Measurements from ENCODE around the gene VTI1B. TPM values are rescaled to one million over a fixed set of nuclear protein-coding genes. Genes with fewer than 3 reads are reported as not detected.
A peak's percentile ranks its signal among the peaks of the same experiment; 100 is the strongest.

VTI1B gene
- total and polyA plus RNA-seq, 5 donors from 2014 or later, result 46.0 to 90.0 (median 74.8) TPM

- H3K27ac ChIP-seq (ENCODE audit: insufficient read depth, low read length, poor library complexity, severe bottlenecking), result peak within 1 kb of the TSS; percentile 78
- ATAC-seq (ENCODE audit: low read depth in 2 of 2), result peak; percentile 96 to 97
- peaks cover 4 to 30% (median 26%) of the 10 kb centered on the region in 4 donors for H3K4me1 Mint-ChIP-seq
- H3K36me3 Mint-ChIP-seq, result peaks cover 21% of the 10 kb centered on the region
- peak within 1 kb of the TSS; percentile 96 for H3K4me3 ChIP-seq (ENCODE audit: low read depth, low read length)
- peaks cover 11% of the 10 kb centered on the region for H3K4me1 ChIP-seq (ENCODE audit: control insufficient read depth, insufficient read depth, low read length, poor library complexity, severe bottlenecking)
- H3K27me3 ChIP-seq (ENCODE audit: control insufficient read depth, insufficient read depth, low read length), result no peaks in the 10 kb centered on the region
- no peaks in the 10 kb centered on the region for H3K9me3 ChIP-seq (ENCODE audit: control insufficient read depth in 2 of 2, low read length in 2 of 2)
- no peaks in the 10 kb centered on the region for H3K9me3 Mint-ChIP-seq
- DNase-seq, result peak; percentile 77 to 92 (median 84)
- peaks cover 6% of the 10 kb centered on the region for H3K27me3 Mint-ChIP-seq
- H3K4me3 Mint-ChIP-seq, result peak within 1 kb of the TSS; percentile 86 to 93 (median 92)
- H3K27ac Mint-ChIP-seq, result peak within 1 kb of the TSS; percentile 45 to 90 (median 81)
- H3K36me3 ChIP-seq (ENCODE audit: control insufficient read depth, insufficient read depth, low read length), result peaks cover 19% of the 10 kb centered on the region
Observed at GRCh38 chr14:67695394-67695949, 21.0 kb upstream of the VTI1B start, which contains the start of gene RDH11. Gene RDH11 (minus strand): TSS chr14:67695764. CDS start chr14:67695703, 61 bp downstream.

GRCh38 chr14:67694791-67695393 is 20.5 kb upstream of the VTI1B start:
- H3K4me1 ChIP-seq (ENCODE audit: control insufficient read depth, insufficient read depth, low read length, poor library complexity, severe bottlenecking), result peaks cover 11% of the 10 kb centered on the region
- peak overlapping the region; percentile 96 for H3K4me3 ChIP-seq (ENCODE audit: low read depth, low read length)
- H3K27ac ChIP-seq (ENCODE audit: insufficient read depth, low read length, poor library complexity, severe bottlenecking), result peak overlapping the region; percentile 78
- peaks cover 25% of the 10 kb centered on the region for H3K36me3 ChIP-seq (ENCODE audit: control insufficient read depth, insufficient read depth, low read length)
- DNase-seq, result peak; percentile 42 to 88 (median 57)
- H3K9me3 ChIP-seq (ENCODE audit: control insufficient read depth in 2 of 2, low read length in 2 of 2), result no peaks in the 10 kb centered on the region
- Mint-ChIP-seq H3K4me1 (peaks cover 4 to 30% (median 28%) of the 10 kb centered on the region in 4 donors), H3K27me3 (peaks cover 6% of the 10 kb centered on the region), H3K4me3 (peak overlapping the region; percentile 86 to 93 (median 92)), H3K27ac (peak overlapping the region; percentile 45 to 90 (median 80)), H3K9me3 (no peaks in the 10 kb centered on the region), H3K36me3 (peaks cover 26% of the 10 kb centered on the region)
- peak; percentile 63 for ATAC-seq (ENCODE audit: low read depth in 2 of 2)
- no peaks in the 10 kb centered on the region for H3K27me3 ChIP-seq (ENCODE audit: control insufficient read depth, insufficient read depth, low read length)

- no peak overlapping the region for H3K27ac ChIP-seq (ENCODE audit: insufficient read depth, low read length, poor library complexity, severe bottlenecking)
- Mint-ChIP-seq H3K36me3 (peaks cover 55% of the 10 kb centered on the region), H3K27ac (no peak overlapping the region), H3K27me3 (no peaks in the 10 kb centered on the region), H3K4me3 (no peak overlapping the region), H3K9me3 (no peaks in the 10 kb centered on the region), H3K4me1 (peaks cover 4 to 37% (median 23%) of the 10 kb centered on the region in 4 donors)
- H3K36me3 ChIP-seq (ENCODE audit: control insufficient read depth, insufficient read depth, low read length), result peaks cover 57% of the 10 kb centered on the region
- ATAC-seq (ENCODE audit: low read depth in 2 of 2) (no peak), DNase-seq (no peak)
- H3K27me3 ChIP-seq (ENCODE audit: control insufficient read depth, insufficient read depth, low read length), result no peaks in the 10 kb centered on the region
- no peaks in the 10 kb centered on the region for H3K9me3 ChIP-seq (ENCODE audit: control insufficient read depth in 2 of 2, low read length in 2 of 2)
- H3K4me1 ChIP-seq (ENCODE audit: control insufficient read depth, insufficient read depth, low read length, poor library complexity, severe bottlenecking), result peaks cover 11% of the 10 kb centered on the region
- no peak overlapping the region for H3K4me3 ChIP-seq (ENCODE audit: low read depth, low read length)
Observed at GRCh38 chr14:67690011-67690410, 15.6 kb upstream of the VTI1B start.

- Mint-ChIP-seq H3K4me3 (no peak overlapping the region), H3K4me1 (peaks cover 23 to 37% (median 26%) of the 10 kb centered on the region in 4 donors), H3K27ac (peak overlapping the region in 2 of 3 donors; percentile 0 to 4), H3K9me3 (no peaks in the 10 kb centered on the region), H3K36me3 (peaks cover 48% of the 10 kb centered on the region), H3K27me3 (no peaks in the 10 kb centered on the region)
- H3K27me3 ChIP-seq (ENCODE audit: control insufficient read depth, insufficient read depth, low read length), result no peaks in the 10 kb centered on the region
- no peaks in the 10 kb centered on the region for H3K9me3 ChIP-seq (ENCODE audit: control insufficient read depth in 2 of 2, low read length in 2 of 2)
- ATAC-seq (ENCODE audit: low read depth in 2 of 2), result no peak
- H3K27ac ChIP-seq (ENCODE audit: insufficient read depth, low read length, poor library complexity, severe bottlenecking), result no peak overlapping the region
- no peak overlapping the region for H3K4me3 ChIP-seq (ENCODE audit: low read depth, low read length)
- peaks cover 13% of the 10 kb centered on the region for H3K4me1 ChIP-seq (ENCODE audit: control insufficient read depth, insufficient read depth, low read length, poor library complexity, severe bottlenecking)
- no peak for DNase-seq
- peaks cover 42% of the 10 kb centered on the region for H3K36me3 ChIP-seq (ENCODE audit: control insufficient read depth, insufficient read depth, low read length)
Observed at GRCh38 chr14:67683842-67684241, 9.4 kb upstream of the VTI1B start.

- H3K4me3 ChIP-seq (ENCODE audit: low read depth, low read length), result no peak overlapping the region
- peaks cover 17% of the 10 kb centered on the region for H3K4me1 ChIP-seq (ENCODE audit: control insufficient read depth, insufficient read depth, low read length, poor library complexity, severe bottlenecking)
- peaks cover 38% of the 10 kb centered on the region for H3K36me3 ChIP-seq (ENCODE audit: control insufficient read depth, insufficient read depth, low read length)
- ATAC-seq (ENCODE audit: low read depth in 2 of 2) (no peak), DNase-seq (no peak)
- H3K27ac ChIP-seq (ENCODE audit: insufficient read depth, low read length, poor library complexity, severe bottlenecking), result peak overlapping the region; percentile 36
- Mint-ChIP-seq H3K4me3 (peak overlapping the region in 1 of 4 donors; percentile 43), H3K9me3 (no peaks in the 10 kb centered on the region), H3K36me3 (peaks cover 31% of the 10 kb centered on the region), H3K4me1 (peaks cover 27 to 52% (median 37%) of the 10 kb centered on the region in 4 donors), H3K27ac (peak overlapping the region in 2 of 3 donors; percentile 16 to 68), H3K27me3 (no peaks in the 10 kb centered on the region)
- H3K9me3 ChIP-seq (ENCODE audit: control insufficient read depth in 2 of 2, low read length in 2 of 2), result no peaks in the 10 kb centered on the region
- H3K27me3 ChIP-seq (ENCODE audit: control insufficient read depth, insufficient read depth, low read length), result no peaks in the 10 kb centered on the region
Observed at GRCh38 chr14:67680941-67681340, 6.5 kb upstream of the VTI1B start.

- Mint-ChIP-seq H3K9me3 (no peaks in the 10 kb centered on the region), H3K36me3 (peaks cover 28% of the 10 kb centered on the region), H3K4me3 (peak overlapping the region in 1 of 4 donors; percentile 43), H3K27ac (peak overlapping the region in 2 of 3 donors; percentile 16 to 68), H3K4me1 (peaks cover 27 to 52% (median 37%) of the 10 kb centered on the region in 4 donors), H3K27me3 (no peaks in the 10 kb centered on the region)
- ATAC-seq (ENCODE audit: low read depth in 2 of 2), result peak; percentile 91 to 93
- Histone ChIP-seq H3K36me3 (ENCODE audit: control insufficient read depth, insufficient read depth, low read length) (peaks cover 33% of the 10 kb centered on the region), H3K4me3 (ENCODE audit: low read depth, low read length) (no peak overlapping the region), H3K9me3 (ENCODE audit: control insufficient read depth in 2 of 2, low read length in 2 of 2) (no peaks in the 10 kb centered on the region), H3K27ac (ENCODE audit: insufficient read depth, low read length, poor library complexity, severe bottlenecking) (peak overlapping the region; percentile 48), H3K27me3 (ENCODE audit: control insufficient read depth, insufficient read depth, low read length) (no peaks in the 10 kb centered on the region), H3K4me1 (ENCODE audit: control insufficient read depth, insufficient read depth, low read length, poor library complexity, severe bottlenecking) (peaks cover 21% of the 10 kb centered on the region)
- DNase-seq, result peak in 2 of 3 donors; percentile 37 to 90
Observed at GRCh38 chr14:67680121-67680602, 5.7 kb upstream of the VTI1B start.

- no peaks in the 10 kb centered on the region for H3K9me3 ChIP-seq (ENCODE audit: control insufficient read depth in 2 of 2, low read length in 2 of 2)
- Mint-ChIP-seq H3K27me3 (no peaks in the 10 kb centered on the region), H3K36me3 (peaks cover 20% of the 10 kb centered on the region), H3K4me3 (no peak overlapping the region), H3K27ac (no peak overlapping the region), H3K9me3 (peaks cover 0 to 2% (median 0%) of the 10 kb centered on the region in 7 donors), H3K4me1 (peaks cover 23 to 48% (median 34%) of the 10 kb centered on the region in 4 donors)
- no peak overlapping the region for H3K4me3 ChIP-seq (ENCODE audit: low read depth, low read length)
- H3K27me3 ChIP-seq (ENCODE audit: control insufficient read depth, insufficient read depth, low read length), result no peaks in the 10 kb centered on the region
- peaks cover 25% of the 10 kb centered on the region for H3K4me1 ChIP-seq (ENCODE audit: control insufficient read depth, insufficient read depth, low read length, poor library complexity, severe bottlenecking)
- no peak overlapping the region for H3K27ac ChIP-seq (ENCODE audit: insufficient read depth, low read length, poor library complexity, severe bottlenecking)
- peaks cover 26% of the 10 kb centered on the region for H3K36me3 ChIP-seq (ENCODE audit: control insufficient read depth, insufficient read depth, low read length)
- no peak for DNase-seq
- no peak for ATAC-seq (ENCODE audit: low read depth in 2 of 2)
Observed at GRCh38 chr14:67679006-67679405, 4.6 kb upstream of the VTI1B start.

Data from CD4-positive, CD25-positive, alpha-beta regulatory T cell (primary cell).